ENCODE data around the gene TRIM44. TPM values are rescaled to one million over a fixed set of nuclear protein-coding genes. Genes with fewer than 3 reads are reported as not detected.

The TRIM44 gene
- total and polyA plus RNA-seq, 2 donors (not counting 3 experiments of a cell fraction or from before 2014, with no cell fraction given): 31.7 to 72.0 TPM

- FAIRE-seq (no peak), DNase-seq (ENCODE audit: low read depth, low spot score) (no peak)
- no peaks in the 10 kb centered on the region for H3K4me1 ChIP-seq (ENCODE audit: control insufficient read depth, extremely low read depth, insufficient read depth, low read length)
- H3K9ac ChIP-seq (replicated peaks; ENCODE audit: extremely low read depth, insufficient read depth, low read length): no peak overlapping the region
- H3K9me3 ChIP-seq (replicated peaks; ENCODE audit: control insufficient read depth, insufficient read depth, low read length): no peaks in the 10 kb centered on the region
- peaks cover 2% of the 10 kb centered on the region in 2 experiments for H3K36me3 ChIP-seq (ENCODE audit: control insufficient read depth in 2 of 2, extremely low read depth in 1 of 2, insufficient read depth in 2 of 2, low read length in 2 of 2)
- H3K79me2 ChIP-seq (ENCODE audit: control insufficient read depth, insufficient read depth, low read length): no peaks in the 10 kb centered on the region
- H3K4me2 ChIP-seq (ENCODE audit: insufficient read depth, low read length): no peak overlapping the region
- no peak for TF ChIP-seq POLR2AphosphoS5 (IDR thresholded peaks at IDR 0.05; ENCODE audit: insufficient read depth, low read depth, low read length)
- ChIA-PET CTCF (interaction anchor here (3.7 to 4.1 kb wide), 2 partner anchors 12 kb away, joined by 29 to 52 read pairs; no protein-coding TSS in a partner anchor), POLR2A (no interaction called here)
- no peaks in the 10 kb centered on the region for H3K9me1 ChIP-seq (replicated peaks; ENCODE audit: control insufficient read depth, extremely low read depth, insufficient read depth, low read length)
- dilution Hi-C loops (cut with MboI; ENCODE audit: extremely low pct_ligation_motif_present, low sequenced_read_pairs) (loop anchor here (25.0 kb wide), 1 partner anchor 452 kb away; no protein-coding TSS in a partner anchor), intact Hi-C loops (cut with micrococcal nuclease) (no loop called here)
- no peaks in the 10 kb centered on the region for H3K27me3 ChIP-seq (ENCODE audit: control insufficient read depth in 2 of 2, insufficient read depth in 2 of 2, low read length in 2 of 2)
- no peak overlapping the region for H2AFZ ChIP-seq (ENCODE audit: low read depth, low read length)
- H4K20me1 ChIP-seq (replicated peaks; ENCODE audit: control insufficient read depth, extremely low read depth, insufficient read depth, low read length): no peaks in the 10 kb centered on the region
- no peak overlapping the region for H3K27ac ChIP-seq (ENCODE audit: insufficient read depth, low read depth, low read length)
- no peak overlapping the region for H3K4me3 ChIP-seq (replicated peaks in 1 of 3; ENCODE audit: insufficient read depth in 1 of 3, low read depth in 1 of 3, low read length in 3 of 3)
- no TSS peak for BruUV-seq (replicated peaks)
Observed at GRCh38 chr11:35810045-35810645, 147.6 kb downstream of the TRIM44 start.

GRCh38 chr11:35811783-35812182 lies 149.2 kb downstream of the TRIM44 start:
- Histone ChIP-seq H3K27me3 (ENCODE audit: control insufficient read depth in 2 of 2, insufficient read depth in 2 of 2, low read length in 2 of 2) (no peaks in the 10 kb centered on the region), H2AFZ (ENCODE audit: low read depth, low read length) (no peak overlapping the region), H3K9me1 (replicated peaks; ENCODE audit: control insufficient read depth, extremely low read depth, insufficient read depth, low read length) (no peaks in the 10 kb centered on the region), H3K36me3 (ENCODE audit: control insufficient read depth in 2 of 2, extremely low read depth in 1 of 2, insufficient read depth in 2 of 2, low read length in 2 of 2) (no peaks in the 10 kb centered on the region), H3K9me3 (replicated peaks; ENCODE audit: control insufficient read depth, insufficient read depth, low read length) (no peaks in the 10 kb centered on the region), H4K20me1 (replicated peaks; ENCODE audit: control insufficient read depth, extremely low read depth, insufficient read depth, low read length) (no peaks in the 10 kb centered on the region), H3K4me1 (ENCODE audit: control insufficient read depth, extremely low read depth, insufficient read depth, low read length) (no peaks in the 10 kb centered on the region), H3K9ac (replicated peaks; ENCODE audit: extremely low read depth, insufficient read depth, low read length) (no peak overlapping the region), H3K79me2 (ENCODE audit: control insufficient read depth, insufficient read depth, low read length) (no peaks in the 10 kb centered on the region), H3K27ac (ENCODE audit: insufficient read depth, low read depth, low read length) (no peak overlapping the region), H3K4me2 (ENCODE audit: insufficient read depth, low read length) (no peak overlapping the region), H3K4me3 (replicated peaks in 1 of 3; ENCODE audit: insufficient read depth in 1 of 3, low read depth in 1 of 3, low read length in 3 of 3) (no peak overlapping the region)
- DNase-seq (ENCODE audit: low read depth, low spot score): no peak
- no TSS peak for BruUV-seq (replicated peaks)
- no peak for FAIRE-seq
- ChIA-PET CTCF (interaction anchor here (0.6 to 4.1 kb wide), 2 partner anchors 10 to 305 kb away, joined by 3 to 52 read pairs; no protein-coding TSS in a partner anchor), POLR2A (interaction anchor here (0.6 kb wide), 1 partner anchor 11 kb away, joined by 3 read pairs; no protein-coding TSS in a partner anchor)
- dilution Hi-C loops (cut with MboI; ENCODE audit: extremely low pct_ligation_motif_present, low sequenced_read_pairs) (loop anchor here (25.0 kb wide), 1 partner anchor 451 kb away; no protein-coding TSS in a partner anchor), intact Hi-C loops (cut with micrococcal nuclease) (no loop called here)
- TF ChIP-seq MAX (IDR thresholded peaks at IDR 0.05; ENCODE audit: insufficient read depth, insufficient read length) (no peak), GATA2 (IDR thresholded peaks at IDR 0.05; ENCODE audit: insufficient read depth, insufficient read length, low read depth, low read length) (no peak), CTCF (IDR thresholded peaks at IDR 0.05; ENCODE audit: extremely low read depth in 1 of 2, insufficient read depth in 1 of 2, low read depth in 1 of 2, low read length in 2 of 2) (no peak), FOS (IDR thresholded peaks at IDR 0.05; ENCODE audit: borderline replicate concordance, insufficient read depth, low read length) (no peak), MYC (IDR thresholded peaks at IDR 0.05; ENCODE audit: low read depth, low read length) (no peak)
